CD4-positive, alpha-beta T cell treated with Interleukin-10 for 1 hour (primary cell): ENCODE data around the gene PSMD9.
"Not testable (repeated sequence)": the region's sequence is repeated elsewhere in the genome, so short reads cannot be mapped to it uniquely, and the experiment has no call there.

Experiments used
- DNase-seq: peaks from one replicate; pipeline ENCODE4 v3.0.0-alpha.2; 2020

The PSMD9 gene, protein sequence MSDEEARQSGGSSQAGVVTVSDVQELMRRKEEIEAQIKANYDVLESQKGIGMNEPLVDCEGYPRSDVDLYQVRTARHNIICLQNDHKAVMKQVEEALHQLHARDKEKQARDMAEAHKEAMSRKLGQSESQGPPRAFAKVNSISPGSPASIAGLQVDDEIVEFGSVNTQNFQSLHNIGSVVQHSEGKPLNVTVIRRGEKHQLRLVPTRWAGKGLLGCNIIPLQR

DNA sequence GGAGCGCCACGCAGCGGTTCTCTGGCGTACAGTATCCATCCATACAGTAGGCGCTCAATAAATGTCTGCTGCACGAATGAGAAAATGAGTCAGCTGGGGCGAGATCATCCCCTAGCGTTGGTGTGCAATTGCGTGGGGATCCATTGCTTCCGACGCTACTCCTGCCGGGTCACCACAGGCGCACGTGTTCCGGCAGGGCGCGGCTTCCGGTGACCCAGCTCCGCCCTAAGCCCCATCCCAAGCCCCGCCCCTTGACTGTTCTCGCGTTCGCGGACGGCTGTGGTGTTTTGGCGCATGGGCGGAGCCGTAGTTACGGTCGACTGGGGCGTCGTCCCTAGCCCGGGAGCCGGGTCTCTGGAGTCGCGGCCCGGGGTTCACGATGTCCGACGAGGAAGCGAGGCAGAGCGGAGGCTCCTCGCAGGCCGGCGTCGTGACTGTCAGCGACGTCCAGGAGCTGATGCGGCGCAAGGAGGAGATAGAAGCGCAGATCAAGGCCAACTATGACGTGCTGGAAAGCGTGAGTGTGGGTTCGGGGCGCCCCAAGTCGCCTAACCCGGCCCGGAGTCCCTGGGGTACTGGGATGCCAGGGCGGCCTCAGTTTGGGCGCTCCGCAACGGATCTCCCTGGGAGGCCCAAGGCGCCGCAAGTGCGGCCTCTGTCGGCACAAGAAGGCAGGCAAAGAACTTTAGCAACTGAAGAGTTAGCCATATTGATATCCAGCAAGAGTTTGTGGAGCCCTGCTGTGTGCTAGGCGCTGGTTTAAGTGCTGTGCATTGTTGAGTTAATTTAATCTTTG lies at the start of gene PSMD9:
PSMD9 (plus strand) TSS at position 313 of the 796 bp plus-strand sequence; CDS start at position 380, 67 bp downstream.
- DNase-seq: peak; percentile 98

DNA sequence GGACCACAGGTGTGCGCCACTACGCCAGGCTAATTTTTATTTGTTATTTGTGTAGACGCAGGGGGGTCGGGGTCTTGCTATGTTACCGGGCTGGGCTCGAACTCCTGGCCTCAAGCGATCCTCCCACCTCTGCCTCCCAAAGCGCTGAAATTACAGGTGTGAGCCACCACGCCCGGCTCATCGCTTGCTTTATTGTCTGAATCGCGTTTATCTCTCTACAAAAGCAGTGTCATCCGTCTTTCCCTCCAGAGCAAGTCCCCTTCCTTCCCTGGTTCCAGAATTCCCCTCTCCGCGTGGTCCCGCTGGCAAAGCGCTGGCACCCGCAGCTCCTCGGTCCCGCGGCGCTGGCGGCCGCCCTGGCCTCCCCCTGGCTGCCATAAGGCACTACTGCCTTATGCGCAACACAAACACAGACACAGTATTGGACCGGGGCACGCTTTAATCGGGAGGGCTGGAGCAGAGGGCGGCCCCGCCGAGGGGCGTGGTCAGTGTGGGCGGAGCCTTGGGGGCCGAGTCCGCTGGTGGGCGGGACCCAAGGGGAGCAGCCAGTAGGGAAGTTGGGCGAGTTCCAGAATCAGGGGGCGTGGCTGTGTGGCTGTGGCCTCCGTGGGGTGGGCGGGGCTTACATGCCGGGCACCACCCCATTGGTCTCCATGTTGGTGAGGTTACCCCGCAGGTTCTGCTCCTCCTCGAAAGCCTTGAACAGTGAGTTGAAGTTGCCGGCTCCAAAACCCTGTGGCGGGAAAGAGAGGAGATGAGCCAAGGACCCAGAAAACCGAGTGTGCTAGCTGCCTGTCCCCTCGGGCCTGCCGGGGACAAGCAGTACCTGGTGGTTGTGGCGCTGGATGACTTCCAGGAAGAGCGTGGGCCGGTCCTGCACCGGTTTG lies 49.2 kb upstream of the PSMD9 start:
- peak; percentile 99 for DNase-seq

DNA sequence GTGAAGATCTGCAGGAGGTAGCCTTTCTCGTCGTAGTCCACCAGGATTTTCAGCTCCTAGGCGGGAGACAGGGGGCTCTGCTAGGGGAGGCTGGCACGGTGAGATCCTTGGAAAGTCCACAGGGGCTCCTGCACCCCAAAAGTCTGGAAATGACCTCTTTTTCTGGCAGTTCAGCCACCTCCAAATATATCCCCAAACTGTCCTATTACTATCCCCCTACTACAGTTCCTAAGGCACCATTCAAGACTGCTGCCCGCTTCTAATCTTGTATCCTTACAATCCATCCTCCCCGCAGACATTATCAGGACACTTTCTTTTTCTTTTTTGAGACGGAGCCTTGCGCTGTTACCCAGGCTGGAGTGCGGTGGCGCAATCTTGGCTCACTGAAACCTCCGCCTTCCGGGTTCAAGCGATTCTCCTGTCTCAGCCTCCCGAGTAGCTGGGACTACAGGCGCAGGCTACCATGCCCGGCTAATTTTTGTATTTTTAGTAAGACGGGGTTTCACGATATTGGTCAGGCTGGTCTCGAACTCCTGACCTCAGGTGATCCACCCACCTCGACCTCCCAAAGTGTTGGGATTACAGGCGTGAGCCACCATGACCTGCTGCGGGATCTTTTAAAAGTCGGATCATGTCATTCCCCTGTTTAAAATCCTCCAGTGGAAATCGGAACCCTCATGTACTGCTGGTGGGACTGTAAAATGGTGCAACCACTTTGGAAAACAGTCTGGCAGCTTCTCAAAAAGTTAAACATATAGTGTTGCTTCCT lies 48.4 kb upstream of the PSMD9 start:
- no peak for DNase-seq

DNA sequence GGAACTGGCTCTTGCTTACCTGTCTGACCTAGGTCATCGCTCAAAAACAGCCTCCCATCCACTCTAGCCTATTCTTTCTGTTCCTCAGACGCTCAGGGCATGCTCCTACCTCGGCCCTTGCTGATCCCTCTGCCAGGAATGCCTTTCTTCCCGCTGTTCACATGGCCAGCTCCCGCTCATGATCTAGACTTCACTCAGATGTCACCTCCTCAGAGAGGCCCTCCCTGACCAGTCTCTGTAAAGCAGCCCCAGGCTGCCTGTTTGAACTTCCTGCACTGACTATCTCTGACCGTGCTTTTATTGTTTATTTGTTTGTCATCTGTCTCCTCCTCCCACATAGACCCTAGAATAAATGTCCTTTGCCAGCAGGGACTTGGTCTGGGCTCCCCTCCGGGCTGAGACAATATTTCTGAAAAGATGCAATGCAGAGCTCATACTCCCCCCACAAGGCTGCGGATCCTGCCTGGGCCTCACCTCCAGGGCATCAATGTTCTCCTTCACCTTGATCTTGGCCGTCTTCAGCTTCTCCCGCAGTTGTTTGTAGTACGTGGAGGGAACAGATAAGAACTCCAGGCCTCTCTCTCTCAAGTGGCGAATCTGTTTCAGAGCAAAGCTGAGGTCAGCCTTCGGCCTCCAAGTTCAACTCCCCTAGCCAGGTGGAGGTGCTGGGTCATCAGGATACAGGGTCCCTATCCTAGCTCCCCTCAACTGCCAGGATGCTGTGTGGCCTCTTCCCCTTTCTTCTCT lies 45.2 kb upstream of the PSMD9 start:
- DNase-seq: no peak

DNA sequence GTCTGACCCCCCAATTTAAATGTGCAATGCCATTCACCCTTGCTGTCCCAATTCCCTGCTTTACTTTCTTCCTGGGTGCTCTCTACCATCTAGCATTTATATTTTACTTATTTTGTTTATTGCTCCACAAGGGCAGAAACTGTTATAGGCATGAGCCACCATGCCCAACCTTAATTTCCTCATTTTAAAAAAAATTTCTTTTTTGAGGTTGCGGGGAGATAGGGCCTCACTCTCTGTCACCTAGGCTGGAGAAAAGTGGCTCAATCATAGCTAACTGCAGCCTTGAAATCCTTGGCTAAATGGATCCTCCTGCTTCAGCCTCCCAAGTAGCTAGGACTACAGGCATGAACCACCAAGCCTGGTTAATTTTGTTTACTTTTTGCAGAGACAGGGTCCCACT lies 42.9 kb upstream of the PSMD9 start:
- DNase-seq: no peak

GRCh38 chr12:121849211-121849610 lies 39.4 kb upstream of the PSMD9 start:
- DNase-seq: no peak

DNA sequence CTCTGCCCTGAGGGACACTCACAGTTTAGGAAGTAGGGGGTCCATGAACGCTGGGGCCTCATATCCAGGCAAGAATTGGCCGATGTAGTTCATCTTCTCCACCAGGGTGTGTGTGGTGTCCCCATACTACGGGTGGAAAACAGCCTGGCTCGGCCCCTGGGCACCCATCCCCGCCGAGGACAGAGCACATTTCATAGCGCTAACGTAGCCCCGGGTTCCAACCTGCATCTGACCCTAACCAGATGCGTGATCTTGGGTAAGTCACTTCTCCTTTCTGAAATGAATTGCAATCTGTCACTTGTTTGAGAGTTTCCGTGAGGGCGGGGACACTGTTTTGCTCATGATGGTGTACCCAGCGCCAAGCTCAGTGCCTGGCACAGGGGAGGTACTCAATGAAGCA lies 38.9 kb upstream of the PSMD9 start:
- no peak for DNase-seq

DNA sequence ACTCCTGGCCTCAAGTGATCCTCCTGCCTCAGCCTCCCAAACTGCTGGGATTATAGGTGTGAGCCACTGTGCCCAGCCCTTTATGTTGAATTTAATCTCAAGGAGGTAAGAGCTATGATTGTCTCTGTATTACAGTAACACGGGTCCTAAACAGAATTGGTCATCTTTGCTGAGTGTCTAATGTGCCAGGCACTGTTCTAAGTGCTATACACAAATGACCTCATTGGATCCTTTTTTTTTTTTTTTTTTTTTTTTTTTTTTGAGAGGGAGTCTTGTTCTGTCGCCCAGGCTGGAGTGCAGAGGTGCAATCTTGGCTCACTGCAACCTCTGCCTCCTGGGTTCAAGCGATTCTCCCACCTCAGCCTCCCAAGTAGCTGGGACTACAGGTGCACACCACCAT lies 36.2 kb upstream of the PSMD9 start:
- DNase-seq: not testable (repeated sequence)

GRCh38 chr12:121857322-121858246 lies 31.0 kb upstream of the PSMD9 start:
- no peak for DNase-seq

- no peak for DNase-seq
These were observed 30.3 kb upstream of the PSMD9 start for GRCh38 chr12:121858318-121858661.

- no peak for DNase-seq
These were observed 29.7 kb upstream of the PSMD9 start, which contains the start of gene HPD for GRCh38 chr12:121858662-121859572. Gene HPD (minus strand): TSS chr12:121858859. CDS start chr12:121858823, 36 bp downstream.

GRCh38 chr12:121860257-121860656 lies 28.3 kb upstream of the PSMD9 start:
- no peak for DNase-seq

- not testable (repeated sequence) for DNase-seq
These were observed 27.9 kb upstream of the PSMD9 start for GRCh38 chr12:121860699-121861098.

DNA sequence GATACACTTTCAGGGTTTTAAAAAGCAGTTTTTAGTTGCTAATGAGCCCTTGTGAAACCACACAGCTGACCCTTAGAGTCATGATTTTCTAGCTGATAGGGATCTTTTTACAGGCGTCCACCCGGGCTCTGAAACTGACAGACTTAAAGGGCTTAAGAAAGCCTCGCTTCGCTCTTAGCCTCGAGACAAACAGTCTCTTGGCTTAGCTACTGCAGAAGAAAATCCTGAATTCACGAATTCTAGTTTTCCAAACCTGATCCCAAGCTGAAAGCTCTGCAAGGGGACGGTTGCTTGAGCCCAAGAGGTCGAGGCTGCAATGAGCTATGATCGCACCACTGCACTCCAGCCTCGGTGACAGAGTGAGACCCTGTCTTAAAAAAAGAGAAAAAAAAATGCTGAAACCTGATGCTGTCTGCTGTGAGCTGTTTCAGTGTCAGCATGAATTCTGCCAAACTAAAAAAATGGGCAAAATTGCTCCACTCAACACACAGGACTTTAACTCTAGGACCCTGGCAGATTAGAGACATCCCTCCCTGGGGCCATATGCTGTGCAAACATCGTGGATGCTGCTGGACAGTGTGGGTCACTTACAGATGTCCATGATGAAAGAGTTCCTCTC lies 26.8 kb upstream of the PSMD9 start:
- no peak for DNase-seq

GRCh38 chr12:121866331-121866730 lies 22.3 kb upstream of the PSMD9 start:
- DNase-seq: no peak

DNA sequence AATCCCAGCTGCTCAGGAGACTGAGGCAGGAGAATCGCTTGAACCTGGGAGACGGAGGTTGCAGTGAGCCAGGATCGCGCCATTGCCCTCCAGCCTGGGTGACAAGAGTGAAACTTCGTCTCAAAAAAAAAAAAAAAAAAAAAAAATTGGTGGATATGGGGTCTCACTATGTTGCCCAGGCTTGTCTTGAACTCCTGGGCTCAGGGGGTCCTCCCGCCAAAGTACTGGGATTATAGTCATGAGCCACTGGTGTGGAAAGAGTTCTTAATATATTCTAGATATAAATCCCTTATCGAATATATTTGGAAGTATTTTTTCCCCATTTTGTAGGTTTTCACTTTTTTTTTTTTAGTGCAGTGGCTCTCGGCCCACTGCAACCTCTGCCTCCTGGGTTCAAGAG lies 19.4 kb upstream of the PSMD9 start:
- not testable (repeated sequence) for DNase-seq

DNA sequence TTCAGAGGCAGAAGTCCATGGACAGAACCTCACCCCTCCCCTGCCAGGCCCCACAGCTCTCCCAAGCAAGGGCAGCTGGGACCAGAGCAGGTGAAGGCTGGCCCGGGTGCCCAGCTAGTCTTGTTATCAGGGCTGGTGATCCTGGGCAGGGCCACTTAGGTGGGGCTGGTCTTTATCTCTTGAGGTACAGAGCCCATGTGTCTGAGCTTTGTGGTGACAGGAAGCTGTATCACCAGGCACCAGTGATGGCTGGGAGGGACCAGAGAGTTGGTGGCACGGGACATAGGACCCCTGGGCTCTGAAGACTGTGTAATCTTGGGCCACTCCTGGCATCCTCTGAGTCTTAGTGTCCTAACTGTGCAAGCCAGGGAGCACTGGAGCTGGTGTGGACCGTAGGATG lies 17.1 kb upstream of the PSMD9 start:
- DNase-seq: no peak

DNA sequence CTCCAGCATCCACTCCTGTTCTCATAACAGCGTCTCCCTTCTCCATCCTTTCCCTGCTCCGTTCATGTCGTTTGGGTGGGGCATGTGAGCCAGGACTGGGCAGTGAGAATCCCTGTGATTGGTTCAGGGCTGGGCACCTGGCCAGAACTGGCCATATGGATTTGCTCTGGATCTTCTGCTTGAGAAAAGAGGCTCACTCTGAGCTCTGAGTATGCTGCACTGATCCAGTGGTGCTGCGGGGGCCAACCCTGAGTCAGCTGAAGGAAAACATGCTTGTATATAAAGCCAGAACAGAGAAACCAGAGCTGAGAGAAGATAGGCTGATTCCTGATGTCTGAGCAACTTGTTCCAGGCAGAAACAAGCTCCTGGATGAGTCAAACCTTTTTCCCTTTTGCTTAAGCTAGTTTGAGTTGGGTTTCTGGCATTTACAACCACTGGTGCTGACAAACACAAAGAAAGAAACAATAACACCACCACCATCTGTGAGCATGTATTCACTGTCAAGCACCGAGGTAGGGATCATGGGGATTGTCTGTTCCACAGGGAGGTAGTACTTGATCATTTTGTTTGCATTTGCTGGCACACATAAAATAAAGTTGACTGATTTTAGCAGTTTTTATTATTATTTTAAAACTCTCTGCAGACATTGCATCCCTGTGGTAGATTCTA lies 15.9 kb upstream of the PSMD9 start:
- no peak for DNase-seq

DNA sequence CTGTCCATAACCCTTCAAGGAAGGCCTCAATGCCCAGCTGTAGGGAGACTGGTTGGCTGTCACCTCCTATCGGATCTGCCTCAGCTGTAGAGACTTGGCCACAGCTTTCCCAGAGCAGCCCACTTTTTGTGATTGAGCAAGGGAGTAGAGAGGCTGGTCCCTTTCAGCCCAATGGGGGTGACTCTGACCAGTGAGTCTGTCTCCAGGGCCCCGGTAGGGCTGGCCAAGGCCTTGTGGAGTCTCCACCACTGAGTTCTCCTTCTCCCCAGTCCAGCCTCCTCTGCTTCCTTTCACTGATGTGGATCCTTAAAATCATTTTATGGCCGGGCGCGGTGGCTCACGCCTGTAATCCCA lies 15.4 kb upstream of the PSMD9 start:
- no peak for DNase-seq
